HEK293 (cell line): ENCODE data around the gene TTC39C.
"Not testable (repeated sequence)": the region's sequence is repeated elsewhere in the genome, so short reads cannot be mapped to it uniquely, and the experiment has no call there.

Experiments used
- CTCF ChIA-PET: fragments of 350-600 bp; formaldehyde crosslinking; extraction: SDS; loops from one replicate; lab custom pipeline; 2021; ENCODE audit warnings: antibody characterized with exemption; lab: Yijun Ruan, JAX
- POLR2A ChIA-PET: fragments of 300-600 bp; formaldehyde crosslinking; extraction: SDS; loops from one replicate; lab custom pipeline; 2020; ENCODE audit warnings: antibody characterized with exemption, inconsistent platforms; lab: Yijun Ruan, JAX
- H3K27ac ChIP-seq: fragments of 200-500 bp; sonication (Bioruptor generic); 2 replicates; pipeline ENCODE4 v1.5.1; 2014; ENCODE audit warnings: low read depth, low read length, control low read depth, inconsistent platforms; ENCODE audit errors: extremely low read depth
- H3K36me3 ChIP-seq, 2 experiments: fragments of 200-500 bp in 1 of 2; sonication (Bioruptor generic) in 1 of 2; 1 replicate in 1 of 2; 2 replicates in 1 of 2; pipeline ENCODE4 v1.5.1; 2014 to 2017; ENCODE audit warnings: inconsistent platforms in 2 of 2, low read length in 2 of 2; ENCODE audit not compliant: control insufficient read depth in 2 of 2, insufficient read depth in 1 of 2
- H3K4me1 ChIP-seq: fragments of 200-500 bp; sonication (Bioruptor generic); 2 replicates; pipeline ENCODE4 v1.5.1; 2014; ENCODE audit warnings: mild to moderate bottlenecking, low read length, inconsistent platforms; ENCODE audit not compliant: control insufficient read depth, insufficient read depth
- H3K4me3 ChIP-seq: 2 replicates; pipeline ENCODE4 v1.5.1; 2011; ENCODE audit warnings: low read depth, mild to moderate bottlenecking, control low read depth, low read length, moderate library complexity
- H3K9me3 ChIP-seq: fragments of 200-500 bp; sonication (Bioruptor generic); 2 replicates; pipeline ENCODE4 v1.5.1; 2014; ENCODE audit warnings: low read depth, low read length, inconsistent platforms; ENCODE audit not compliant: control insufficient read depth, insufficient read depth
- FEZF1 ChIP-seq: fragments of 450-650 bp; formaldehyde crosslinking; IDR thresholded peaks from 2 replicates; pipeline ENCODE4 v1.5.1; 2016; ENCODE audit warnings: missing biosample characterization, missing genetic modification characterization
- GFI1B ChIP-seq: fragments of 450-650 bp; formaldehyde crosslinking; IDR thresholded peaks from 2 replicates; pipeline ENCODE4 v1.5.1; 2016; ENCODE audit warnings: missing biosample characterization, missing genetic modification characterization
- IKZF3 ChIP-seq: fragments of 450-650 bp; IDR thresholded peaks from 2 replicates; pipeline ENCODE4 v1.5.0; 2018; ENCODE audit warnings: missing biosample characterization, mild to moderate bottlenecking, missing genetic modification characterization, moderate library complexity
- KLF10 ChIP-seq: fragments of 450-650 bp; IDR thresholded peaks from 2 replicates; pipeline ENCODE4 v1.5.1; 2018; ENCODE audit warnings: missing biosample characterization, mild to moderate bottlenecking, missing genetic modification characterization
- KLF8 ChIP-seq: fragments of 450-650 bp; formaldehyde crosslinking; IDR thresholded peaks from 2 replicates; pipeline ENCODE4 v1.5.1; 2016; ENCODE audit warnings: missing biosample characterization, missing genetic modification characterization
- KLF9 ChIP-seq: fragments of 450-650 bp; formaldehyde crosslinking; IDR thresholded peaks from 2 replicates; pipeline ENCODE4 v1.5.1; 2016; ENCODE audit warnings: missing biosample characterization, missing genetic modification characterization, low read depth
- MZF1 ChIP-seq: fragments of 450-650 bp; formaldehyde crosslinking; IDR thresholded peaks from 2 replicates; pipeline ENCODE4 v1.5.1; 2017; ENCODE audit warnings: missing biosample characterization, missing genetic modification characterization, borderline replicate concordance
- RBAK ChIP-seq: fragments of 450-650 bp; formaldehyde crosslinking; IDR thresholded peaks from 2 replicates; pipeline ENCODE4 v1.5.1; 2016; ENCODE audit warnings: missing biosample characterization, missing genetic modification characterization
- SP2 ChIP-seq: fragments of 450-650 bp; formaldehyde crosslinking; IDR thresholded peaks from 2 replicates; pipeline ENCODE4 v1.5.1; 2016; ENCODE audit warnings: missing biosample characterization, missing genetic modification characterization
- SP7 ChIP-seq: fragments of 450-650 bp; formaldehyde crosslinking; IDR thresholded peaks from 2 replicates; pipeline ENCODE4 v1.5.1; 2016; ENCODE audit warnings: missing biosample characterization, missing genetic modification characterization
- ZBTB48 ChIP-seq: fragments of 450-650 bp; formaldehyde crosslinking; IDR thresholded peaks from 2 replicates; pipeline ENCODE4 v1.5.1; 2016; ENCODE audit warnings: missing biosample characterization, missing genetic modification characterization
- ZNF121 ChIP-seq: fragments of 450-650 bp; formaldehyde crosslinking; IDR thresholded peaks from 2 replicates; pipeline ENCODE4 v1.5.1; 2016; ENCODE audit warnings: missing biosample characterization, missing genetic modification characterization
- ZNF184 ChIP-seq: fragments of 450-650 bp; IDR thresholded peaks from 2 replicates; pipeline ENCODE4 v1.5.1; 2018; ENCODE audit warnings: missing biosample characterization, mild to moderate bottlenecking, missing genetic modification characterization
- ZNF239 ChIP-seq: fragments of 450-650 bp; formaldehyde crosslinking; IDR thresholded peaks from 2 replicates; pipeline ENCODE4 v1.5.1; 2016; ENCODE audit warnings: missing biosample characterization, missing genetic modification characterization
- ZNF24 ChIP-seq: fragments of 450-650 bp; formaldehyde crosslinking; IDR thresholded peaks from 2 replicates; pipeline ENCODE4 v1.5.1; 2016; ENCODE audit warnings: missing biosample characterization, missing genetic modification characterization
- ZNF37A ChIP-seq: fragments of 450-650 bp; IDR thresholded peaks from 2 replicates; pipeline ENCODE4 v1.5.1; 2018; ENCODE audit warnings: missing biosample characterization, missing genetic modification characterization
- ZNF473 ChIP-seq: fragments of 450-650 bp; formaldehyde crosslinking; IDR thresholded peaks from 2 replicates; pipeline ENCODE4 v1.5.1; 2017; ENCODE audit warnings: missing biosample characterization, missing genetic modification characterization
- ZNF510 ChIP-seq: fragments of 450-650 bp; formaldehyde crosslinking; IDR thresholded peaks from 2 replicates; pipeline ENCODE4 v1.5.1; 2018; ENCODE audit warnings: mild to moderate bottlenecking, missing genetic modification characterization, missing biosample characterization; ENCODE audit not compliant: insufficient replicate concordance
- ZNF530 ChIP-seq: fragments of 450-650 bp; formaldehyde crosslinking; IDR thresholded peaks from 2 replicates; pipeline ENCODE4 v1.5.1; 2016; ENCODE audit warnings: low read depth, missing biosample characterization, missing genetic modification characterization
- ZNF624 ChIP-seq: fragments of 450-650 bp; formaldehyde crosslinking; IDR thresholded peaks from 2 replicates; pipeline ENCODE4 v1.5.1; 2017; ENCODE audit warnings: missing biosample characterization, missing genetic modification characterization
- ZNF768 ChIP-seq: fragments of 450-650 bp; formaldehyde crosslinking; IDR thresholded peaks from 2 replicates; pipeline ENCODE4 v1.5.1; 2018; ENCODE audit warnings: missing biosample characterization, mild to moderate bottlenecking, missing genetic modification characterization
- ZNF777 ChIP-seq: fragments of 450-650 bp; formaldehyde crosslinking; IDR thresholded peaks from 2 replicates; pipeline ENCODE4 v1.5.1; 2017; ENCODE audit warnings: missing biosample characterization, missing genetic modification characterization, borderline replicate concordance
- ZNF785 ChIP-seq: fragments of 450-650 bp; formaldehyde crosslinking; IDR thresholded peaks from 2 replicates; pipeline ENCODE4 v1.5.1; 2016; ENCODE audit warnings: missing biosample characterization, missing genetic modification characterization
- ZSCAN30 ChIP-seq: fragments of 450-650 bp; IDR thresholded peaks from 2 replicates; pipeline ENCODE4 v1.5.1; 2018; ENCODE audit warnings: missing biosample characterization, mild to moderate bottlenecking, missing genetic modification characterization, moderate library complexity
- ZXDB ChIP-seq: fragments of 450-650 bp; formaldehyde crosslinking; IDR thresholded peaks from 2 replicates; pipeline ENCODE4 v1.5.1; 2016; ENCODE audit warnings: missing biosample characterization, missing genetic modification characterization
- TF ChIP-seq, protein P1 (sequence below): fragments of 450-650 bp; formaldehyde crosslinking; IDR thresholded peaks from 2 replicates; pipeline ENCODE4 v1.5.1; 2016; ENCODE audit warnings: missing biosample characterization, missing genetic modification characterization
- TF ChIP-seq, protein P2 (sequence below): fragments of 450-650 bp; formaldehyde crosslinking; IDR thresholded peaks from 2 replicates; pipeline ENCODE4 v1.5.1; 2016; ENCODE audit warnings: missing biosample characterization, missing genetic modification characterization
- TF ChIP-seq, protein P3 (sequence below): fragments of 450-650 bp; formaldehyde crosslinking; IDR thresholded peaks from 2 replicates; pipeline ENCODE4 v1.5.1; 2016; ENCODE audit warnings: missing biosample characterization, missing genetic modification characterization, borderline replicate concordance
- TF ChIP-seq, protein P4 (sequence below): fragments of 450-650 bp; formaldehyde crosslinking; IDR thresholded peaks from 2 replicates; pipeline ENCODE4 v1.5.1; 2017; ENCODE audit warnings: missing biosample characterization, missing genetic modification characterization

Gene TTC39C

DNA sequence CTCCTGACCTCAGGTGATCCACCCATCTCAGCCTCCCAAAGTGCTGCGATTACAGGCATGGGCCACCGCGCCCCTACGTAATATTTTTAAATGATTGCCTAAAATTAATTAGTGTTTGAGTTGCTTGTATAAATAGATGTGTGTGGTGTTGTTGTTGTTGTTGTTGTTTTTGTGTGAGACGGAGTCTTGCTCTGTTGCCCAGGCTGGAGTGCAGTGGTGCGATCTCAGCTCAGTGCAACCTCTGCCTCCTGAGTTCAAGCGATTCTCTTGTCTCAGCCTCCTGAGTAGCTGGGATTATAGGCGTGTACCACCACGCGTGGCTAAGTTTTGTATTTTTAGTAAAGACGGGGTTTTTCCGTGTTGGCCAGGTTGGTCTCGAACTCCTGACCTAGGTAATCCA lies 14.4 kb downstream of the TTC39C start:
- TF ChIP-seq ZNF121 = peak; percentile 51
- H3K4me1 ChIP-seq, POLR2A ChIA-PET, H3K27ac ChIP-seq, H3K9me3 ChIP-seq, H3K4me3 ChIP-seq, H3K36me3 ChIP-seq: not testable (repeated sequence)
- CTCF ChIA-PET = interaction anchor here (1.7 kb wide), 1 partner anchor 12 kb away, joined by 11 read pairs; no protein-coding TSS in a partner anchor

DNA sequence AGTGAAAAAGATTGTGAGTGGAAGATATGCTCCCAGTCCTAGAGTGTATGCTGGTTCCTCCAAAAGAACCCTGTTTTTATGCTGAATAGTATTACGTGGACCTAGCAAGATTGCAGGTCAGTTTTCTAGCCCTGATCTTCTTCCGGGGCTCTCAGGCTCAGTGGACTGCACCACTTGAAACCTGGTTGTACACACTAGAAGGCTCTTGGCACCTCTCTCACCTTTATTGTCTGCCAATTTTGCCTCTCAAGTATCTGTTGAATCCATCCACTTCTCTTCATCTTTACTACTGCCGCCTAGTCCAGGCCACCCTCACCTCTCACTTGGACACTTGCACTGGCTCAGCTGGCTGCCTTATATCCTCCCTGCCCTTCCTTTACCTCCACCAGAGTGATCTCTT lies 16.8 kb downstream of the TTC39C start:
- CTCF ChIA-PET = interaction anchor here (0.7 kb wide), 1 partner anchor 222 kb away, joined by 3 read pairs; no protein-coding TSS in a partner anchor
- POLR2A ChIA-PET = no interaction called here

DNA sequence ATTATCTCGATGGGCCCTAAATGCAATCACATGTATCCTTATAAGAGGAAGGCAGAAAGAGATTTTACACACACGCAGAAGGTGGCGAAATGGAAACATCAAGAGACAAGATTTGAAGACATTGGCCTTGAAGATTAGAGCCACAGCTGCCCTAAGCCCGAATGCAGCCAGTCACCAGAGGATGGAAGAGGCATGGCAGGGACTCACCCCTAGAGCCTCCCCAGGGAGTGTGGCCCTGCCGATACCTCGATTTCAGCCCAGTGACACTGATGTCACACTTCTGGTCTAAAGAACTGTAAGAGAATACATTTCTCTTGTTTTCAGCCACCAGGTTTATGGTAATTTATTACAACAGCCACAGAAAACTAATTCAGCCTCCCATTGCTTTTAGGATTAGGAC lies 17.4 kb downstream of the TTC39C start:
- no peaks in the 10 kb centered on the region for H3K9me3 ChIP-seq
- ChIA-PET POLR2A (no interaction called here), CTCF (no interaction called here)
- no peaks in the 10 kb centered on the region for H3K36me3 ChIP-seq
- no peak overlapping the region for H3K4me3 ChIP-seq
- no peak for TF ChIP-seq ZSCAN30 (tag by site-specific recombination)
- no peak for TF ChIP-seq ZNF239
- TF ChIP-seq ZNF184 (tag by site-specific recombination) = no peak
- no peak for TF ChIP-seq KLF10
- TF ChIP-seq KLF8 (tag by site-specific recombination) = no peak
- TF ChIP-seq ZNF785 (tag by site-specific recombination) = no peak
- no peak for TF ChIP-seq ZNF768 (tag by site-specific recombination)
- TF ChIP-seq ZNF37A (tag by site-specific recombination) = no peak
- TF ChIP-seq ZNF777 (tag by site-specific recombination) = no peak
- TF ChIP-seq KLF9 = no peak
- TF ChIP-seq, protein P1, sequence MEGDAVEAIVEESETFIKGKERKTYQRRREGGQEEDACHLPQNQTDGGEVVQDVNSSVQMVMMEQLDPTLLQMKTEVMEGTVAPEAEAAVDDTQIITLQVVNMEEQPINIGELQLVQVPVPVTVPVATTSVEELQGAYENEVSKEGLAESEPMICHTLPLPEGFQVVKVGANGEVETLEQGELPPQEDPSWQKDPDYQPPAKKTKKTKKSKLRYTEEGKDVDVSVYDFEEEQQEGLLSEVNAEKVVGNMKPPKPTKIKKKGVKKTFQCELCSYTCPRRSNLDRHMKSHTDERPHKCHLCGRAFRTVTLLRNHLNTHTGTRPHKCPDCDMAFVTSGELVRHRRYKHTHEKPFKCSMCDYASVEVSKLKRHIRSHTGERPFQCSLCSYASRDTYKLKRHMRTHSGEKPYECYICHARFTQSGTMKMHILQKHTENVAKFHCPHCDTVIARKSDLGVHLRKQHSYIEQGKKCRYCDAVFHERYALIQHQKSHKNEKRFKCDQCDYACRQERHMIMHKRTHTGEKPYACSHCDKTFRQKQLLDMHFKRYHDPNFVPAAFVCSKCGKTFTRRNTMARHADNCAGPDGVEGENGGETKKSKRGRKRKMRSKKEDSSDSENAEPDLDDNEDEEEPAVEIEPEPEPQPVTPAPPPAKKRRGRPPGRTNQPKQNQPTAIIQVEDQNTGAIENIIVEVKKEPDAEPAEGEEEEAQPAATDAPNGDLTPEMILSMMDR (tag by site-specific recombination) = no peak
- TF ChIP-seq IKZF3 (tag by site-specific recombination) = no peak
- TF ChIP-seq MZF1 (tag by site-specific recombination) = no peak
- TF ChIP-seq, protein P2, sequence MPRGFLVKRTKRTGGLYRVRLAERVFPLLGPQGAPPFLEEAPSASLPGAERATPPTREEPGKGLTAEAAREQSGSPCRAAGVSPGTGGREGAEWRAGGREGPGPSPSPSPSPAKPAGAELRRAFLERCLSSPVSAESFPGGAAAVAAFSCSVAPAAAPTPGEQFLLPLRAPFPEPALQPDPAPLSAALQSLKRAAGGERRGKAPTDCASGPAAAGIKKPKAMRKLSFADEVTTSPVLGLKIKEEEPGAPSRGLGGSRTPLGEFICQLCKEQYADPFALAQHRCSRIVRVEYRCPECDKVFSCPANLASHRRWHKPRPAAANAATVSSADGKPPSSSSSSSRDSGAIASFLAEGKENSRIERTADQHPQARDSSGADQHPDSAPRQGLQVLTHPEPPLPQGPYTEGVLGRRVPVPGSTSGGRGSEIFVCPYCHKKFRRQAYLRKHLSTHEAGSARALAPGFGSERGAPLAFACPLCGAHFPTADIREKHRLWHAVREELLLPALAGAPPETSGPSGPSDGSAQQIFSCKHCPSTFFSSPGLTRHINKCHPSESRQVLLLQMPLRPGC (tag by site-specific recombination) = no peak
- no peak for TF ChIP-seq ZNF24
- no peak for TF ChIP-seq ZXDB (tag by site-specific recombination)
- TF ChIP-seq ZNF530 (tag by site-specific recombination) = no peak
- H3K4me1 ChIP-seq = no peaks in the 10 kb centered on the region
- no peak overlapping the region for H3K27ac ChIP-seq

More for the DNA sequence above, 16.8 kb downstream of the TTC39C start:
- TF ChIP-seq ZNF473 (tag by site-specific recombination) (no peak), GFI1B (no peak), FEZF1 (tag by site-specific recombination) (no peak), SP7 (no peak), ZBTB48 (tag by site-specific recombination) (no peak), SP2 (tag by site-specific recombination) (no peak), ZNF510 (tag by site-specific recombination) (no peak), ZNF624 (tag by site-specific recombination) (no peak), RBAK (tag by site-specific recombination) (no peak)
- TF ChIP-seq, protein P3, sequence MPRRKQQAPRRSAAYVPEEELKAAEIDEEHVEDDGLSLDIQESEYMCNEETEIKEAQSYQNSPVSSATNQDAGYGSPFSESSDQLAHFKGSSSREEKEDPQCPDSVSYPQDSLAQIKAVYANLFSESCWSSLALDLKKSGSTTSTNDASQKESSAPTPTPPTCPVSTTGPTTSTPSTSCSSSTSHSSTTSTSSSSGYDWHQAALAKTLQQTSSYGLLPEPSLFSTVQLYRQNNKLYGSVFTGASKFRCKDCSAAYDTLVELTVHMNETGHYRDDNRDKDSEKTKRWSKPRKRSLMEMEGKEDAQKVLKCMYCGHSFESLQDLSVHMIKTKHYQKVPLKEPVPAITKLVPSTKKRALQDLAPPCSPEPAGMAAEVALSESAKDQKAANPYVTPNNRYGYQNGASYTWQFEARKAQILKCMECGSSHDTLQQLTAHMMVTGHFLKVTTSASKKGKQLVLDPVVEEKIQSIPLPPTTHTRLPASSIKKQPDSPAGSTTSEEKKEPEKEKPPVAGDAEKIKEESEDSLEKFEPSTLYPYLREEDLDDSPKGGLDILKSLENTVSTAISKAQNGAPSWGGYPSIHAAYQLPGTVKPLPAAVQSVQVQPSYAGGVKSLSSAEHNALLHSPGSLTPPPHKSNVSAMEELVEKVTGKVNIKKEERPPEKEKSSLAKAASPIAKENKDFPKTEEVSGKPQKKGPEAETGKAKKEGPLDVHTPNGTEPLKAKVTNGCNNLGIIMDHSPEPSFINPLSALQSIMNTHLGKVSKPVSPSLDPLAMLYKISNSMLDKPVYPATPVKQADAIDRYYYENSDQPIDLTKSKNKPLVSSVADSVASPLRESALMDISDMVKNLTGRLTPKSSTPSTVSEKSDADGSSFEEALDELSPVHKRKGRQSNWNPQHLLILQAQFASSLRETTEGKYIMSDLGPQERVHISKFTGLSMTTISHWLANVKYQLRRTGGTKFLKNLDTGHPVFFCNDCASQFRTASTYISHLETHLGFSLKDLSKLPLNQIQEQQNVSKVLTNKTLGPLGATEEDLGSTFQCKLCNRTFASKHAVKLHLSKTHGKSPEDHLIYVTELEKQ (tag by site-specific recombination) = no peak
- TF ChIP-seq, protein P4, sequence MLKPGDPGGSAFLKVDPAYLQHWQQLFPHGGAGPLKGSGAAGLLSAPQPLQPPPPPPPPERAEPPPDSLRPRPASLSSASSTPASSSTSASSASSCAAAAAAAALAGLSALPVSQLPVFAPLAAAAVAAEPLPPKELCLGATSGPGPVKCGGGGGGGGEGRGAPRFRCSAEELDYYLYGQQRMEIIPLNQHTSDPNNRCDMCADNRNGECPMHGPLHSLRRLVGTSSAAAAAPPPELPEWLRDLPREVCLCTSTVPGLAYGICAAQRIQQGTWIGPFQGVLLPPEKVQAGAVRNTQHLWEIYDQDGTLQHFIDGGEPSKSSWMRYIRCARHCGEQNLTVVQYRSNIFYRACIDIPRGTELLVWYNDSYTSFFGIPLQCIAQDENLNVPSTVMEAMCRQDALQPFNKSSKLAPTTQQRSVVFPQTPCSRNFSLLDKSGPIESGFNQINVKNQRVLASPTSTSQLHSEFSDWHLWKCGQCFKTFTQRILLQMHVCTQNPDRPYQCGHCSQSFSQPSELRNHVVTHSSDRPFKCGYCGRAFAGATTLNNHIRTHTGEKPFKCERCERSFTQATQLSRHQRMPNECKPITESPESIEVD (tag by site-specific recombination) = no peak
- H3K4me3 ChIP-seq = no peak overlapping the region
- H3K36me3 ChIP-seq = no peaks in the 10 kb centered on the region
- H3K4me1 ChIP-seq = no peaks in the 10 kb centered on the region
- no peaks in the 10 kb centered on the region for H3K9me3 ChIP-seq
- no peak overlapping the region for H3K27ac ChIP-seq
